Lung (tissue), 12 donors: ENCODE data around the gene MED16. TPM values are rescaled to one million over a fixed set of nuclear protein-coding genes. Genes with fewer than 3 reads are reported as not detected.

Experiments
- ATAC-seq: fragments of 200-7000 bp; cut with Tn5 transposase; one replicate; pipeline ENCODE4 v1.9.1; 2020; ENCODE audit warnings: moderate number of reproducible peaks; ENCODE audit not compliant: insufficient read depth, low FRiP score
- DNase-seq, 3 donors: peaks; one replicate each; pipeline ENCODE4 v3.0.0-alpha.2; 2013 to 2017
- H3K27ac ChIP-seq, 2 donors: one replicate each; pipeline ENCODE4 v1.5.1; 2013; ENCODE audit warnings: mild to moderate bottlenecking in 2 of 2, moderate library complexity in 2 of 2, control low read depth in 1 of 2, inconsistent platforms in 1 of 2, low read depth in 1 of 2, low read length in 1 of 2
- H3K27me3 ChIP-seq, 3 donors: one replicate each; pipeline ENCODE4 v1.5.1; 2013; ENCODE audit warnings: low read length in 2 of 3; ENCODE audit not compliant: control insufficient read depth in 3 of 3, insufficient read depth in 3 of 3
- H3K36me3 ChIP-seq, 4 donors: one replicate each; pipeline ENCODE4 v1.5.1; 2013; ENCODE audit warnings: low read length in 4 of 4, mild to moderate bottlenecking in 1 of 4, moderate library complexity in 1 of 4; ENCODE audit not compliant: control insufficient read depth in 4 of 4, insufficient read depth in 4 of 4
- H3K4me1 ChIP-seq, 5 donors: one replicate each; pipeline ENCODE4 v1.5.1; 2013; ENCODE audit warnings: low read length in 5 of 5, mild to moderate bottlenecking in 2 of 5, moderate library complexity in 1 of 5; ENCODE audit not compliant: control insufficient read depth in 5 of 5, insufficient read depth in 5 of 5
- H3K4me3 ChIP-seq: one replicate; pipeline ENCODE4 v1.5.1; 2013; ENCODE audit warnings: mild to moderate bottlenecking, control low read depth, moderate library complexity
- H3K9ac ChIP-seq, 2 donors: one replicate each; pipeline ENCODE4 v1.5.1; 2013; ENCODE audit warnings: low read length in 2 of 2, control low read depth in 1 of 2; ENCODE audit not compliant: insufficient read depth in 1 of 2
- H3K9me3 ChIP-seq, 4 donors: one replicate each; pipeline ENCODE4 v1.5.1; 2013; ENCODE audit warnings: low read length in 3 of 4, mild to moderate bottlenecking in 1 of 4, moderate library complexity in 1 of 4; ENCODE audit not compliant: control insufficient read depth in 4 of 4, insufficient read depth in 3 of 4
- WGBS, 2 donors: extraction: QIAGEN DNeasy Blood & Tissue Kit; methylation state at CpG; one replicate each; pipeline ENCODE4 v1.1.7; 2013; 5-methylcytosine and 5-hydroxymethylcytosine counted together
- polyA plus RNA-seq, 2 donors: library from polyadenylated mRNA; stranded (reverse); fragments of 200-250 nt; gene quantifications; one replicate each; pipeline ENCODE4 v1.2.1, GENCODE V29; 2013
- total RNA-seq, 2 donors: library from RNA; depleted of rRNA in 1 of 2; stranded (reverse); fragments of >200 nt in 1 of 2; gene quantifications; one replicate each; pipeline ENCODE4 v1.2.1, GENCODE V29; 2014 to 2021
- TF ChIP-seq, protein P1 (sequence below): IDR thresholded peaks from 2 replicates; pipeline ENCODE4 v1.5.1; 2012; ENCODE audit warnings: mild to moderate bottlenecking; ENCODE audit errors: control extremely low read depth, extremely low read depth
- donor health status: control.
- donor health status: control.
- donor health status: Bipolar disorder and iron deficiency.
- donor health status: healthy.
- donor health status: DM: yes; HTN: yes; CAD: no.

MED16 gene
- total and polyA plus RNA-seq, 4 donors = 38.7 to 72.3 (median 52.3) TPM

- Histone ChIP-seq H3K27ac (peak overlapping the region in 1 of 2 donors; percentile 71), H3K4me3 (no peak overlapping the region), H3K36me3 (peaks cover 0 to 12% (median 8%) of the 10 kb centered on the region in 4 donors), H3K9me3 (no peaks in the 10 kb centered on the region), H3K4me1 (peaks cover 7 to 40% (median 25%) of the 10 kb centered on the region in 5 donors), H3K27me3 (no peaks in the 10 kb centered on the region), H3K9ac (no peak overlapping the region)
- TF ChIP-seq, protein P1, sequence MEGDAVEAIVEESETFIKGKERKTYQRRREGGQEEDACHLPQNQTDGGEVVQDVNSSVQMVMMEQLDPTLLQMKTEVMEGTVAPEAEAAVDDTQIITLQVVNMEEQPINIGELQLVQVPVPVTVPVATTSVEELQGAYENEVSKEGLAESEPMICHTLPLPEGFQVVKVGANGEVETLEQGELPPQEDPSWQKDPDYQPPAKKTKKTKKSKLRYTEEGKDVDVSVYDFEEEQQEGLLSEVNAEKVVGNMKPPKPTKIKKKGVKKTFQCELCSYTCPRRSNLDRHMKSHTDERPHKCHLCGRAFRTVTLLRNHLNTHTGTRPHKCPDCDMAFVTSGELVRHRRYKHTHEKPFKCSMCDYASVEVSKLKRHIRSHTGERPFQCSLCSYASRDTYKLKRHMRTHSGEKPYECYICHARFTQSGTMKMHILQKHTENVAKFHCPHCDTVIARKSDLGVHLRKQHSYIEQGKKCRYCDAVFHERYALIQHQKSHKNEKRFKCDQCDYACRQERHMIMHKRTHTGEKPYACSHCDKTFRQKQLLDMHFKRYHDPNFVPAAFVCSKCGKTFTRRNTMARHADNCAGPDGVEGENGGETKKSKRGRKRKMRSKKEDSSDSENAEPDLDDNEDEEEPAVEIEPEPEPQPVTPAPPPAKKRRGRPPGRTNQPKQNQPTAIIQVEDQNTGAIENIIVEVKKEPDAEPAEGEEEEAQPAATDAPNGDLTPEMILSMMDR = no peak
- peak; percentile 22 for ATAC-seq
- peak; percentile 93 to 95 (median 93) for DNase-seq
- 22 to 40% methylated on average over 54 of the region's 54 CpGs for WGBS, 2 donors
These were observed 39.9 kb upstream of the MED16 start for GRCh38 chr19:932648-933552.

DNA sequence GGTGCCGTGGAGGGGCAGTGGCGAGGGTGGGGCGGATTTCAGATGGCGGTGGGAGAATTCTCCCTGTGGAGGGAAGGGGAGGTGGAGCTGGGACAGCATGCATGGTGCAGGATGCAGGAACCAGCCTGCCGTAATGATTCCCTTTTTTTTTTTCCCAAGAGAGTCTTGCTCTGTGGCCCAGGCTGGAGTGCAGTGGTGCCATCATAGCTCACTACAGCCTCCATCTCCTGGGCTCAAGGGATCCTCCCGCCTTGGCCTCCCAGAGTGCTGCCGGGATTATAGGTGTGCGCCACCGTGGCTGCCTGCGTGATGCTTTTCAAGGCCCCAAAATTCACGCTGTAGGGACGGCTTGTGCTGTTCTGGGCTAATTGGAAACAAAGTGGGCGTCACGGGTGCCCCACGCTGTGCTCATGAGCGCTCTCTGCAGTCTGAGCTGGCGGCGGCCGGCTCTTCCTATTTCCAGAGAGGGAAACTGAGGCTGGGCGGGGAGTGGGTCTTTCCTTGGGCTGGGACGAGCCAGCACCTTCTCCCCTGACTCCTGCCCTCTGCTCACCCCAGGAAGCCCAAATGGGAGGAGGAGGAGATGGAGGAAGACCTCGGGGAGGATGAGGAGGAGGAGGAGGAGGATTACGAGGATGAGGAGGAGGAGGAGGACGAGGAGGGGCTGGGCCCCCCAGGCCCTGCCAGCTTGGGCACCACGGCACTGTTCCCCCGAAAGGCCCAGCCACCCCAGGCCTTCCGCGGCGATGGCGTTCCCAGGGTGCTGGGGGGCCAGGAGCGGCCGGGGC lies 39.1 kb upstream of the MED16 start:
- Histone ChIP-seq H3K4me3 (no peak overlapping the region), H3K36me3 (peaks cover 0 to 12% (median 4%) of the 10 kb centered on the region in 4 donors), H3K4me1 (peaks cover 7 to 42% (median 25%) of the 10 kb centered on the region in 5 donors), H3K27ac (peak overlapping the region in 1 of 2 donors; percentile 71), H3K27me3 (no peaks in the 10 kb centered on the region), H3K9me3 (no peaks in the 10 kb centered on the region), H3K9ac (no peak overlapping the region)
- DNase-seq (no peak), ATAC-seq (no peak)
- TF ChIP-seq, protein P1 = no peak
- 85 to 86% methylated on average over 26 to 32 of the region's 32 CpGs for WGBS, 2 donors

DNA sequence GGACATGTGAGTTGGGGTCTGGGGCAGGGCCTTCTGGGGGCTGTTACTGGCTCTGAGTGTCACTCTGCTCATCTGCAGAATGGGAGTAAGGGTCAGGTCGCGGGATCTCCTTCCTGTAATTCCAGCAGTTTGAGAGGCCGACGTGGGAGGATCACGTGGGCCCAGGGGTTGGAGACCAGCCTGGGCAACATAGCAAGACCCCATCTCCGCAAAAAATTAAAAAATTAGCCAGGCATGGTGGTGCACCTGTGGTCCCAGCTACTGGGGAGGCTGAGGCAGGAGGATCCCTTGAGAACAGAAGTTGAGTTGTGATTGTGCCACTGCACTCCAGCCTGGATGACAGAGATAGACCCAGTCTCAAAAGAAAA lies 36.9 kb upstream of the MED16 start:
- H3K27ac ChIP-seq = no peak overlapping the region
- peaks cover 0 to 12% (median 4%) of the 10 kb centered on the region in 4 donors for H3K36me3 ChIP-seq
- no peak overlapping the region for H3K4me3 ChIP-seq
- TF ChIP-seq, protein P1 = no peak
- H3K27me3 ChIP-seq = no peaks in the 10 kb centered on the region
- no peak for ATAC-seq
- H3K4me1 ChIP-seq = peaks cover 5 to 38% (median 19%) of the 10 kb centered on the region in 5 donors
- no peak overlapping the region for H3K9ac ChIP-seq
- DNase-seq = no peak
- WGBS, 2 donors = 96 to 97% methylated on average over 6 of the region's 6 CpGs
- no peaks in the 10 kb centered on the region for H3K9me3 ChIP-seq
